Parathyroid adenoma (tissue), 2 donors: Measurements from ENCODE around the gene ETV6.

Source experiments
- H2AFZ ChIP-seq: fragments of 300-600 bp; sonication (generic); one replicate; pipeline ENCODE4 v1.7.0; 2017; ENCODE audit warnings: antibody characterized with exemption, mild to moderate bottlenecking
- H3K27ac ChIP-seq: fragments of 300-600 bp; sonication (generic); one replicate; pipeline ENCODE4 v1.7.0; 2017
- H3K27me3 ChIP-seq: fragments of 300-600 bp; sonication (generic); one replicate; pipeline ENCODE4 v1.7.0; 2017; ENCODE audit warnings: low read length; ENCODE audit not compliant: control insufficient read depth, insufficient read depth
- H3K36me3 ChIP-seq: fragments of 300-600 bp; sonication (generic); one replicate; pipeline ENCODE4 v1.7.0; 2017; ENCODE audit warnings: low read length; ENCODE audit not compliant: control insufficient read depth, insufficient read depth
- H3K4me1 ChIP-seq: fragments of 300-600 bp; sonication (generic); one replicate; pipeline ENCODE4 v1.7.0; 2017; ENCODE audit warnings: control low read depth
- H3K4me2 ChIP-seq: fragments of 300-600 bp; sonication (generic); one replicate; pipeline ENCODE4 v1.7.0; 2017; ENCODE audit warnings: low read length
- H3K4me3 ChIP-seq: fragments of 300-600 bp; sonication (generic); one replicate; pipeline ENCODE4 v1.7.0; 2017; ENCODE audit warnings: low read depth, low read length
- H3K79me2 ChIP-seq: fragments of 300-600 bp; sonication (generic); one replicate; pipeline ENCODE4 v1.7.0; 2017; ENCODE audit warnings: control low read depth
- H3K9ac ChIP-seq: fragments of 300-600 bp; sonication (generic); one replicate; pipeline ENCODE4 v1.7.0; 2017; ENCODE audit warnings: mild to moderate bottlenecking
- H3K9me3 ChIP-seq: fragments of 300-600 bp; sonication (generic); one replicate; pipeline ENCODE4 v1.7.0; 2017; ENCODE audit warnings: low read length; ENCODE audit not compliant: control insufficient read depth
- CTCF ChIP-seq: fragments of 300-600 bp; sonication (generic); IDR thresholded peaks from one replicate; pipeline ENCODE4 v1.7.0; 2017; ENCODE audit warnings: antibody characterized with exemption, mild to moderate bottlenecking
- donor health status: primary hyperparathyroidism.

The ETV6 gene

DNA sequence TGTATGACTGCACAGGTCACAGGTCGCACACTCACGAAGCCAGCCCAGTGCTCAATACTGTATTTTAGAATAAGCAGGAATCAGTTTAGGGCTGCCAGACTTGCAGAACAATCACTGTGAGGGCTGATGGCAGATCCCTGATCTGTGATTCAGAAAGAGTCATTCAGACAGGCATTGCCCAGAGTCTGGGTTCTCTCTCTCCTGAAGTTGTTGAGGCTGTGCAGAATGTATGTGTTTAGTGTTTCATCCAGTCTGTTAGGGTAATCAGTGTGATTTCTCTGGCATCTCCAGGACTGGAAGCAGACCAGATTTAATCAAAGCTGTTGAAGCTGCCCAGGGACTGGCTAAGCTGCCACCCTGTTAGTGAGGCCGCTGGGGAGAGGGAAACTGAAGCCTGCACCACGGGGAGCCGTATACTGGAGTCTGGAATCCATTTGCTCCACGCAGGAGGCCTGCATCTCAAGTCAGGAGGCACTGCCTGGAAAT lies 69.3 kb downstream of the ETV6 start:
- H3K27me3 ChIP-seq = no peaks in the 10 kb centered on the region
- H3K79me2 ChIP-seq = peaks cover 29% of the 10 kb centered on the region
- TF ChIP-seq CTCF = no peak
- no peak overlapping the region for H3K4me3 ChIP-seq
- H3K4me2 ChIP-seq = no peak overlapping the region
- no peak overlapping the region for H3K9ac ChIP-seq
- no peaks in the 10 kb centered on the region for H3K36me3 ChIP-seq
- H3K9me3 ChIP-seq = no peaks in the 10 kb centered on the region
- no peak overlapping the region for H2AFZ ChIP-seq
- H3K4me1 ChIP-seq = peaks cover 19% of the 10 kb centered on the region
- no peak overlapping the region for H3K27ac ChIP-seq

DNA sequence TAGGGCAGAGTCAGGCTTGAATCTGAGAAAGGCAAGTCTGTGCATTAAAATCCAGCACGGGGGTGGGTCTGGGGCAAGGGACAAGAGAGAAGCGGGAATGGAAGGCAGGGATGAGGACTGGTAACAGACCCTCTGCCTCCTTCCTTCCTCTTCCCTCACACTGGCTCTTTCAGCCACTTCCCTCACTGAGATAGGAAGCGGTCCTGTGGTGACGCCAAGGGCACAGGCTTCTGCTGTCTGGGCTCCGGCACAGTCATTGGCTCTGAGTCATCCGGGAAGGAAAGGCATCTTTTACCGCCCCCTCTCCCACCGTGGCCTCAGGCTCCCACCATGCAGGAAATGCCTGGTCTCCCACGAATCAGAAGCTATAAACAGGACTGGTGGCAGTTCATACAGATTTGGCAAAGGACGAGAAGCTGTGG lies 70.2 kb downstream of the ETV6 start:
- H3K4me3 ChIP-seq = no peak overlapping the region
- H3K79me2 ChIP-seq = peaks cover 33% of the 10 kb centered on the region
- no peak overlapping the region for H3K9ac ChIP-seq
- H3K27ac ChIP-seq = no peak overlapping the region
- H2AFZ ChIP-seq = no peak overlapping the region
- no peaks in the 10 kb centered on the region for H3K9me3 ChIP-seq
- no peak for TF ChIP-seq CTCF
- no peaks in the 10 kb centered on the region for H3K27me3 ChIP-seq
- no peak overlapping the region for H3K4me2 ChIP-seq
- no peaks in the 10 kb centered on the region for H3K36me3 ChIP-seq
- H3K4me1 ChIP-seq = peaks cover 22% of the 10 kb centered on the region

DNA sequence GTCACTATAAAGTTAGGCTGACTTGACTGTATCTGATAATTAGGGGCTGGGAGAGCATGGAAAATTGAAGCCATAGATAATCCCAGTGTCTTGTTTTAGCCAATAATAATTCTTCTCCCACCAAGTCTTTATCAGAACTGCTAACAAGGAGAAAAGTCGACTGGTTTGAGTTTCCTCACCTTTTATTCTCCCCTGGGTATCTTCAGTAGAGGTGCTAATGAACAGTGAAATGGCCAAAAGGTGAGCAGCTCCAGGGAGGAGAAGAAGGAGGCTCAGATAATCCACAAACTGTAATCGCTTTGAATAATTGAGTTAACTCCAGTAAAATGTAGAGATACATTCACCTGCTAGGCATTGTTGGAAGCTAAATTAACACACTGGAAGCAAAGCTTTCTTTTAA lies 72.6 kb downstream of the ETV6 start:
- Histone ChIP-seq H3K9me3 (no peaks in the 10 kb centered on the region), H3K27me3 (no peaks in the 10 kb centered on the region), H3K79me2 (peaks cover 39% of the 10 kb centered on the region), H3K4me3 (no peak overlapping the region), H3K9ac (no peak overlapping the region), H3K4me2 (no peak overlapping the region), H3K27ac (no peak overlapping the region), H3K4me1 (peaks cover 18% of the 10 kb centered on the region), H2AFZ (no peak overlapping the region), H3K36me3 (no peaks in the 10 kb centered on the region)
- no peak for TF ChIP-seq CTCF

DNA sequence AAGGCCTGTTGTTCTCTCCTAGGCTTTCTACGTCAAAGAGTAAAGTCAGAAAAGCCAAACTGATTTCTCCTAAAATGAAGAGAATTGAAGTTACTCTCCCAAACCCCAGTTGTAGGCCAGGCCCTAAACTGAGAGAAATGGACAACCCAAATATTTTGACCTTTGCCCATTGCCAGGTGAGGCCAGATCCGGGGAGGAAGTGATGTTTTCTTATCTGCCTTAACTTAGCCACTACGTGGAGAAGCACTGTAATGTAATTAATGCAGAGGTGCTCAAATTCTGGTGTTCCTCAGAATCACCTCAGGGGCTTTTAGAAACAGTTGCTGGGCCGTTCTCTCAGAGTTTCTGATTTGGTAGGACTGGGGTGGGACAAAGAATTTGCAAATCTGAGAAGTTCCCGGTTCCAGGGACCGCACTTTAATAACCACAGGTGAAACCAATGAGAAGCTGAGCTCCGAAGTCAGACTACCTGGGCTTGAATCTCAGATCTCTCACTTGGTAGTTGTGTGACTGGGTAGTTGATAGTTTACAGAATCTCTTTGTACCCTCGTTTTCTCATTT lies 73.2 kb downstream of the ETV6 start:
- peaks cover 38% of the 10 kb centered on the region for H3K79me2 ChIP-seq
- H3K4me2 ChIP-seq = no peak overlapping the region
- H3K27ac ChIP-seq = no peak overlapping the region
- no peaks in the 10 kb centered on the region for H3K9me3 ChIP-seq
- no peaks in the 10 kb centered on the region for H3K27me3 ChIP-seq
- no peak for TF ChIP-seq CTCF
- H3K4me1 ChIP-seq = peaks cover 17% of the 10 kb centered on the region
- no peak overlapping the region for H3K9ac ChIP-seq
- H2AFZ ChIP-seq = no peak overlapping the region
- H3K36me3 ChIP-seq = no peaks in the 10 kb centered on the region
- no peak overlapping the region for H3K4me3 ChIP-seq

- peak overlapping the region; percentile 25 for H3K4me2 ChIP-seq
- H3K27me3 ChIP-seq = no peaks in the 10 kb centered on the region
- H3K9ac ChIP-seq = no peak overlapping the region
- H2AFZ ChIP-seq = peak overlapping the region; percentile 46
- H3K27ac ChIP-seq = peak overlapping the region; percentile 59
- H3K4me1 ChIP-seq = peaks cover 24% of the 10 kb centered on the region
- no peak overlapping the region for H3K4me3 ChIP-seq
- TF ChIP-seq CTCF = no peak
- H3K36me3 ChIP-seq = no peaks in the 10 kb centered on the region
- peaks cover 32% of the 10 kb centered on the region for H3K79me2 ChIP-seq
- no peaks in the 10 kb centered on the region for H3K9me3 ChIP-seq
These were observed 74.5 kb downstream of the ETV6 start for GRCh38 chr12:11723993-11724392.
